Measurements from ENCODE around the gene ARHGEF19. TPM values are rescaled to one million over a fixed set of nuclear protein-coding genes. Genes with fewer than 3 reads are reported as not detected.

ARHGEF19 gene
- total RNA-seq, 1 donor from 2014 or later: 1.3 TPM

DNA sequence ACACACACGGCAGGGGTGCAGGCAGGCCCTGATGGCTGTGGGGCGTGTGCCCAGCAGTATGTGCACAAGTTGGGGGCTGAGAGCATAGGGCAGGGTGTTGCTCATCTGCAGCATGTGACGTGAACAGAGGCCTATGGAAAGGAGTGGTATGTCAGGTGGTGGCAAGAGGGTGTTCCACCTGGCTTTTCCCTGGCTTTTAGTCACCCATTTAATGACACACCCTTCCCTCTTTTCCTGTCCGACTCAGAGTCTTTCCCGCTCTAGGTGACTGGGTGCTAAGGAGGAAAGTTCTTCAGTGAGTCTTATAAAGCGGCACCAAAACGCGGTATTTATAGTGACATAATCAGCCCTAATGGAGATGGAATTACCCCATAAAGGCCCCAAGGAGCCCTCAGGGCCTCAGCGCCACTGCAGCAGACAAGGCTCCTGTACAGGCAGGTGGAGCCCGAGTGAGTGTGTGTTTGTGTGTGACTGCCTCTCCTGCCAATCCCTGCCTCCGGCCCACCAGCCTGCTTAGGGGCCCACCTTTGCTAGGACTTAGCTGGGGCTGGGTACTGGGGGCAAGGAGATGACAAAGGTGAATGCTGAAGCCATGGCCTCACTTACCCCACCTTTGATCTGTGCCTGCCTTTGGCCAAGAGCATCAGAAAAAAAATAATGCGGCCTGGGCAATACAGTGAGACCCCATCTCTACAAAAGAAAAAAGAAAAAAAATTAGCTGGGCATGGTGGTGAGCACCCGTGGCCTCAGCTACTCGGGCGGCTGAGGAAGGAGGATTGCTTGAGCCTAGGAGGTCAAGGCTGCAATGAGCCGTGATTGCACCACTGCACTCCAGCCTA, 53.2 kb downstream of the ARHGEF19 start:
- intact Hi-C loops (cut with DNase I): no loop called here

DNA sequence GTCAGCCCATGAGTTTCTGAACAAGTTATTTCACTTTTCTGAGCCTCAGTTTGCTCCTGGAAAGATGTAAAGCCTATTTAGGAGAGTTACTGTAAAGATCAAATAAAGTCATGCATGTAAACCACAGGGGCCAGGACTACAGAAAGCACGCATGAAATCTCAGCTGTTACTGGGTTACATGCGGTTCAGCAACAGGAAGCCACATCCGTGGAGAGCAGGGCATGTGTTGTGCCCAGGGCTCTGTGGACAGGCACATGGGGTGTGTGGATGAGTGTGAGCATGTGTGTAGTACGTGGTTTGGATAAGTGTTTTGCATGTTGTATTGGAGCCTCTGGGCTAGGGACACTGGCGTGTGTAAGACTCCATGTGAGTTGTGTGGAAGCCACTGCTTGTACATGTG, 54.4 kb downstream of the ARHGEF19 start:
- DNase-seq (ENCODE audit: low spot score): no peak
- intact Hi-C loops (cut with DNase I): no loop called here

More for the DNA sequence above, 53.2 kb downstream of the ARHGEF19 start:
- no peak for DNase-seq (ENCODE audit: low spot score)

DNA sequence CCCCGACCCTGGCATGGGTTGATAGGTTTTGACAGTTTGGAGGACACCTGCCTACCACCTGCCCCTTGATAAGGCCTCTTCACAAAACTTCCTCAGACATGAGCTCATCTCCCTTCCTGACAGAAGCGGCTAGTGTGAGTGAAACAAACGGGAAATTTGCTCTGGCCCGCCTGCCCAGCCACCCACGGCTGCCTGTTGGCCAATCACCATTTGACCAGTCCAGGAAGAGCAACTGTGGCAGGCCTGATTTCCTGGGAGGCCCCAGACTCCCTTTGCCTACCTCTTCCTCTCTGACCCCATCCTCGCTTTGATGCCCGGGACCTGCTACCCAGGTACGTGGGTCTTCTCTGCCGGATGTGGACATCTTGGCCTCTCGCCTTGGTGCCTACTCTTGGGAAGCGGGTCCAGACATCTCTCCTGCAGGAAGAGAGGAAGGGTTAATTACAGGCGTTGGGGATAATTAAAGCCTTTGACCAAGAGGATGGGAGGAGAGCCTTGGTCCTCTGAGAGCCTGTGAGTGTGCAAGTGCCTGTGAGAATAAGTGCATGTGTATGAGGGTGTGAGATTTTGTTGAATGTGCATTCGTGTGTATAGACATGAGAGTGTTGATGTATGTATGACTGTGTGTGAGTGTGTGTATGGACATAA, 55.5 kb downstream of the ARHGEF19 start:
- intact Hi-C loops (cut with DNase I): no loop called here
- no peak for DNase-seq (ENCODE audit: low spot score)

DNA sequence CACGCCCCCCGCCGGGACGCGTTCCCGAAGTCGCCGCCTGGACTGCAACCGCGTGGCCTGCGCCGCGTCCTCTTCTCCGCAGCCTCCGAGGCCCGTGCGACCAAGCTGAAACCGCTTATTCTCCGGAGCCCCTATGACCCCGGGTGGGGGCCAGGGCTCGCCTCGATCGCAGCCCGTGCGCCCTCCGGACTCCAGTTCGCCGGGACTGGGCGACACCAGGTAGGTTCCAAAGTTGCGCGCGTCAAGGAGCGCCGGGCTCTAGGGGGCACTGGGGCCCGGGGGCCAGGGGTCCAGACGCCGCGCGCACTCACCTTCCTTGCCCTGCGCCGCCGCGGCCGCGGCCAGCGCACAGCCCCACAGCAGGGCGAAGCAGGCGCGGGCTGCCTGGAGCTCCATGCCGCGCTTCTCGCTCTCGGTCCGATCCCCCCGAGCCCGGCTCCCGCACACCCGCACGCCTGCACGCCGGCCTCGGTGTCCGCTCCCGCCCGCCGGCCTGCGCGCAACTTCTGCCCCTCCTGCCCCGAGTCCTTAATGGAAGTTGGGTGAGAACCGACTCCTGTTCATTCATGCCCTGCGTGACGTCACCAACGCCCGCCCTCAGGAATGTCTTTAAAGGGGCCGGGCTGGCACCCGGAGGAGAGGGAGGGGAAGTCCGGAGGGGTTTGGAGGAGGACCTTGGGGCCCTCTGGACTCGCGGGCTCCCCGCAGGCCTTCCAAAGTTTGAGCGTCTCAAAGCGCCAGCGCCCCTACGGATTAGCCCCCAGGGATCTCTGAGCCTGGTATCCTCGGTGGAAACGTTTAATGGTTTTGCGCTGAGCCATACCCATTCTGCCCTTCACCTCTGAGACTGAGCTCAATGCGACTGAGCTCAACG, 56.7 kb downstream of the ARHGEF19 start, which contains the start of gene EPHA2:
EPHA2 (minus strand) TSS at position 533 of the 874 bp plus-strand sequence; CDS start at position 396, 137 bp downstream.
- DNase-seq (ENCODE audit: low spot score): peak; percentile 95
- intact Hi-C loops (cut with DNase I): loop anchor here (2.0 kb wide), 2 partner anchors 27 to 73 kb away; no protein-coding TSS in a partner anchor

DNA sequence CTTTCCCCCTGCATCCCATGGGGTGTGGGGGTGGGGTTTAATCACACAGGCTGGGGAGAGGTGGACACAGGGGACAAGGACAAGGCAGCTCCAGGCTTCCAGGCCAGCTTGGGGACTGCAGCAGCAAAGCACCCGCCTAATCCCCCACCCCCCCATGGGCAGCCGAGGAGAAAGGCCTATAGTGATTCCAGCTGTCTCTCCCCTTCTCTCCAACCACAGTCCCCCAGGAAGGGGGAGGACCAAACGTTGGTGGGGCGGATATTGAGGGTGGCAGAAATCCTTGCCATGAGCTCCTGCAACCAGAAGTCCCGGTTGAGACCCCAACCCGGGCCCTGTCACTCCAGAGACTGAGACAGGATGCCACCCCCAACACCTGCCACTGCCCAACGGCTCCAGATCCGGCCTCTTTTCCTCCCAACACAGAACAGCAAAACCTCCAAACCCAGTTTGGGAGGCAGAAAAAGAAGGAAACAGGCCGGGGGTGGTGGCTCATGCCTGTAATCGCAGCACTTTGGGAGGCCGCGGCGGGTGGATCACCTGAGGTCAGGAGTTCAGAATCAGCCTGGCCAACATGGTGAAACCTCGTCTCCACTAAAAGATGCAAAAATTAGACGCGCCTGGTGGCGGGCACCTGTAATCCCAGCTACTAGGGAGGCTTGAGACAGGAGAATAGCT, 58.3 kb downstream of the ARHGEF19 start:
- intact Hi-C loops (cut with DNase I): loop anchor here (2.0 kb wide), 2 partner anchors 29 to 71 kb away; no protein-coding TSS in a partner anchor

DNA sequence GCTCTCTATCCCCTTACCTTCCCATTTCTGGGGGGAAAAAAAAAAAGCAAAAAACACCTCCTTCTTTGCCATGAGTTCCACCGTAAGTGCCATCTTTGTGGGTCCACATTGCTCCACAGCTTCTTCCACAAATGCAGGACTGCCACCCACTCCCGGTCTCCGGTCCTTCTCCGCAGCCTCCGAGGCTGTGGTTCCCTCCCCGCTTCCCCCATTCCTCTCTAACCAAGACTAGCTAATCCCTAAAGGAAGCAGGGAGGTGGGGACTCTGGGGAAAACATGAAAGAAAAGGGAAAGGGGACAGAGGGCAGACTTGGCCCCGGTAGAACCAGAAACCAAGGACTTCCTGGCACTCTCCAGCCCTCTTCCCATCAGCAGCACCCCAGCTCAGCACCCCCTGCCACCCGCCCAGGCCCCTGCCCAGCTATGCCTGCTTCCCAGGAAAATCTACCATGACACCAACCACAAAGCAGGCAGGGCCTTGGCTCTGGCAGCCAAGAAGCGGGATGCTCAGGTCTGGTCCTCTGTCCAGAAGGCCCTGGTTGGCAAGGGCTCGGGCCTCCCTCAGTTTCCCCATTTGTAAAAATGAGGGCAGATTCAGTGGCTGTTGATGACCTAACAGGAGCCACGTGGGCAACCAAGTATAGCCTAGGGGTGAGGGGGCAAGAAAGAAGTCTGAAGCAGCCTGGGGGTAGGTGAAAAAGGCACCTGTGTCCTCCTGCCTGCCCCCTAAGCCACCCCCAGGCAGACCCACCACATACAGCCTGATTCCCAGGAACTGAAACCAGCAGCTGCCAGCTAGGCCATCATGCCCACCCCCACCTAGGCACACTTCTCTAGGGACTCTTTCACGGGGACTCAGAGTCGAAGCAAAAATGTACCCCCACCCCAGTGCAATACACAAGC, 59.1 kb downstream of the ARHGEF19 start:
- no peak for DNase-seq (ENCODE audit: low spot score)

More for the DNA sequence above, 58.3 kb downstream of the ARHGEF19 start:
- DNase-seq (ENCODE audit: low spot score): no peak

DNA sequence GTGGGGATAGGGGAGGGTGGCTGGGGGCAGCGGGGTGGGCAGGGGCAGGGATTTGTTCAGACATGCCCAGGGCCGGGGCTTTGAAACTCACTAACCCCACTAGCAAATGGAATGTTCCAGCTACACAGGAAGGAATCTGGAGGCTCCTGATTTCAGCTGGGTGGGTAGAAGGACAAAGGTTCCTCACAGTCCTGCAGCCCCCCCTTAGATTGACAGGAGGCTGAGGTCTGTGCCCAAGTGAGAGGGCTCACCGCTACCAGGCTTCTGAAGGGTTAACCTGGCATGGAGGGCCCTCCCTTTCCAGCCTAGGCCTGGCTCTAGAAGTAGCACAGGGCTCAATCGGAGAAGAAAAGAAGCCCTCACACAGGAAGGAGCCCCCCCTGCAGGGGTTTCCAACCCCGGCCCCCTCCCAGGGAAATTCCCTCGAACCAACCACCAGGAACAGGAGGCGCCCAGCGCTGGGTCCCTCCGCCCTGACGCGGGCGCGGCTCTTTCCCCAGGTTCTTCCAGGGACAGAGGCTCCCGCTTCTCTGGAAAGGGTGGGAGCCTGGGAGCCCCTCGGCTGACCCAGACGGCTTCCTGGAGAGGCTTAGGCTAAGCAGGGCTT, 59.9 kb downstream of the ARHGEF19 start:
- intact Hi-C loops (cut with DNase I): no loop called here
- DNase-seq (ENCODE audit: low spot score): no peak

More for the DNA sequence above, 59.1 kb downstream of the ARHGEF19 start:
- intact Hi-C loops (cut with DNase I): no loop called here

DNA sequence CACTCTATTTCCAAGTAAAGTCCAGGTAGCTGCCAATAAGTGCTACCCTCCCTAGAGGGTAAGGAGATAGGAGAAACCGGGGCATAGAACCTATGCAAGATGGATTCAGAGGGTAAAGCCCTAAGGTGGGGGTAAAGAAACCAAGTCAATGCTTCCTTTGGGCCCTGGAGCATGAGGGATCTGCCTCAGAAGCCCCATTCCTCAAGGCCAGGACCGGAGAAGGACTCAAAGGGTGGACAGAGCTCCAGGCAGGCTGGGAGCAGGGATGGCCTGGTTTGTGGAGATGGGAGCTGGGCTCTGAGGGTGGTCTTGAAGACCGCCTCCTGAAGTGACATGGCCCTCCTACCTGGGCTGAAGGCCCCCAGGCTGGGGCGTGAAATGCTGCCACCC, 60.5 kb downstream of the ARHGEF19 start:
- no peak for DNase-seq (ENCODE audit: low spot score)
- intact Hi-C loops (cut with DNase I): no loop called here

DNA sequence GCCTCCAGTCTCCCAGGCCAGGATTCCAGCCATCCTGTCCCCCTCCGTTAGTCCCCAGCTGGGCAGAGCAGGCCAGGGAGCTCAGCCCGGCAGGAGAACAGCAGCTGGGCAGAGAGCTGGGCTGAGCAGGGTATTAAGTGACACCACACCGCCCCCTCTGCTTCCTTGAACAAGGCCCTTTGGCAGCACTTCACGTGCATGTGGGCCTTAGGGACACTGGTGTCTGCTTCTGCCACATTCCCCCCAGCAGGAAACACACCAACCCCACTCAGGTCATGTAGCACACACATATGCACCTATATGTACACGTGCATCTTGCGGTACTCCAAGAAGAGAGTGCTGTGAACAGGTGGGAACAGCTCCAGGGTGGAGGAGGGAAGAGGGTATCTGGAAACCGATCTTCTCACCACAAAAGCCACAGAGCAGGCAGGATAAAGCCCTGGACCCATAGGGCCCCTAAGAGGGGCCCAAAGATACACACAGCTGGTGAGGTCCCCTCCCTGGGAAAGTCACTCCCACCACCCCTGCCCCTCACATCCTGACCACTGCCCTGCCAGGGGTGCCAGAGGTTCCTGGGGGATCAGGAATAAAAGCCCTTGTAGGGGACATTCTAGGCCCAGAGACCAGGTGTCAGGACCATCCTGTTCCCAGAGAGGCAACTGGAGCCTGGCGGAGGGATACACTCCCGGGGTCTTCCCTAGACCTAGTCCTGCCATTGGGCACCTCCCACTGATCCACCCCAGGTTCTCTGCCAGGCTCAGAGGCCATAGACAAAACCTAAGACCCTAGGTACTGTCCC, 61.1 kb downstream of the ARHGEF19 start:
- DNase-seq (ENCODE audit: low spot score): no peak
- intact Hi-C loops (cut with DNase I): no loop called here

DNA sequence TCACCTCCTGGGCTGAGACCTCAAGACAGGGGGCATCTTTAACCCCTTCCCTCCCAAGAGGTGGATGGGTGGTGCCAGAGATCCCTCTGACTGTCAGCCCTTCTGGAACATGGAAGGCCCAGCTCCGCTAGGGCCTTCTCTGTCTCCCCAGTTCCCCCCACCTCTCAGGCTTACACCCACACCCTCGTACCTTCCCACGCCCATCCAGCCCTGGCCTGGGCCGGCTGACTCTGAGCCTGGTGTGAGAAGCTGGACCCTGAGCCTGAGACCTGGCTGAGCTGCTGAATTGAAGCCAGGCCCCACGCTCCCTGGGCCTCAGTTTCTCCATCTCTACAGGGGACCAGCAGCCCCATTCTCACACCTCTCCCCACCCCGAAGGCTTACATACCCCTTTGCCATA, 61.9 kb downstream of the ARHGEF19 start:
- DNase-seq (ENCODE audit: low spot score): no peak
- intact Hi-C loops (cut with DNase I): no loop called here

DNA sequence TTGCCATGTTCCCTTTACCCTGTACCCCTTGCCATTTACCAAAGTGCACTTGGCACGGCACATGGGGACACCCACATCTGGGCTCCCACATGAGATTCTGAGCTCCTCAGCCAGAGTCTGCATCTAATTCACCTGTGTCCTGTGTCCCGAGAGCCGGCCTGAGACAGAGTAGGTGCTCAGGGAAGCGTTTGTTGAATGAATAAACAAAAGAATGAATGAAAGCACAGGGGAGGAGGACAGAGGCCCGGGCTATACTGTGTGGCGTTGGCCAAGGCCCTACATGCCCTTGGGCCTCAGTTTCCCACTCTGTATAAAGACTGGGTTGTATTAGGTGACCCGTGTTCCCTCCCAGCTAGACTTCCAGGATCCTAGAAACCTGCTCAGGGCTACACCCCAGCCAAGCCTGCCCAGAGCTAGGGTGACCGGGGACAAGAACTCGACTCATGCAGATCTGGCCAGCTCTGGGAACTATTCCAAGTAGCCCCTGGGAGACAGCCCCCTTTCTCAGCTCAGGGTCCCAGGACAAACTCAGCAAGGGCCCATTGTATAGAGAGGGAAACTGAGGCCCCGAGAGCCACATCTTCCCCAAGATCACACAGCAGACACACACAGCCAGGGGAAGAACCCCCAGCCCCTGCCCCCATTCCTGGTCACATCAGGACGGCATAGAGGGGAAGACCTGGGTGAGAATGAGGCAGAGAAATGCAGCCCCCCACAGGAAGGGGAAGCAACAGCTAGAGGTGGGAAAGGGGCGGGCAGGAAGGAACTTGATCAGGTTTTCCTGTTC, 62.6 kb downstream of the ARHGEF19 start:
- DNase-seq (ENCODE audit: low spot score): no peak
- intact Hi-C loops (cut with DNase I): loop anchor here (5.0 kb wide), 1 partner anchor 133 kb away; the partner anchor contains the start of gene HSPB7

DNA sequence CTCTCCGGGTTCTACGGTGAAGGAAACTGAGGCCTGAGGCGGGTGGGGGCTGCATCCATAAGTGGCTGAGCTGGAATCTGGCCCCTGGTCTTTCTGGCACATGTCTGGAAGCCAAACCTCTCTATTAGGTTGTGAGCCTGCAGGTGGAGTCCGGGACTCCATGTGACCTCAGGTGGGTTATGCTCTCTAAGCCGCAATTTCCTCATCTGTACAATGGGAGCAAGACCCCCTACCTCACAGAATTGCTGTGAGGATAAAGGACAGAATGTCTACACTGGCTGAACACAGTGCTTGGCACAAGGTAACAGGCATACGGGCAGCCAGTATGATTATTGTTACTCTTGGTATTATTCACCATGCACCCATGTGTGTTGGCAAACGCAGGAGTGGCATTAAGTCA, 63.3 kb downstream of the ARHGEF19 start:
- DNase-seq (ENCODE audit: low spot score): no peak
- intact Hi-C loops (cut with DNase I): loop anchor here (5.0 kb wide), 1 partner anchor 132 kb away; the partner anchor contains the start of gene HSPB7

DNA sequence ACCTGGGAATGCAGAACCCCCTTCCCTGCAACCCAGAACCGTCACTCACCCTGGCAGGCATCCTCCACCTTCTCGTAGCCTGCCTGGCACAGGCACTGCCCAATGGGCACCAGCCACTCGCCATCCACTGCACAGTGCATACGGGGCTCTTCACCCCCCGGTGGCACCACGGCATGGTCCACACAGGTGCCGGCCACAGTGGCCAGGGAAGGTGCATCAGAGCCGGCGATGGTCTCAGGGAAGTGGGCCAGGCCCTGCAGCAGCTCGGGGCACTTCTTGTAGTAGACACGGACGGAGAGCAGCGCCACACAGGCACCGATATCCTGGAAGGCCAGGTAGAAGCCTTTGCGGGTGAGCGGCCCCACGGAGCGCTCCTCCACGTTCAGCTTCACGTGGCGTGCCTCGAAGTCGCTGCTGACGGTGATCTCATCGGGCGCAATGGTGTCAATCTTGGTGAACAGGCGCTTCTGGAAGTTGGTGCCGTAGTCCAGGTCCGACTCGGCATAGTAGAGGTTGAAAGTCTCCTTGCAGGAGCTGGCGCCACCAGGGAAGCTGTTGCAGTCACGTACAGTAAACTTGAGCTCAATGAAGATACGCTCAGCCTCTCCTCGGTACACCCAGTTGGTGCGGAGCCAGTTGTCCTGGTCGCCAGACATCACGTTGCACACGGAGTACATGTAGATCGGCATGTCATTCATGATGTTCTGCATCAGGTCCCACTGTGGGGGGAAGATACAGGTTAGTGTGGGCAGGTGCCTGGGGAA, 63.9 kb downstream of the ARHGEF19 start:
- intact Hi-C loops (cut with DNase I): loop anchor here (5.0 kb wide), 1 partner anchor 131 kb away; the partner anchor contains the start of gene HSPB7
- DNase-seq (ENCODE audit: low spot score): no peak

All from cardiac septum (tissue), 1 donor.